Memory B cell (primary cell): ENCODE measurements around the gene AP1S2.
A peak's percentile ranks its signal among the peaks of the same experiment; 100 is the strongest.
"Not testable (repeated sequence)": the region's sequence is repeated elsewhere in the genome, so short reads cannot be mapped to it uniquely, and the experiment has no call there.

Source experiments
- ATAC-seq: fragments of 150-1000 bp; cut with Tn5 transposase; 2 replicates; pipeline ENCODE4 v1.10.0; 2021; ENCODE audit warnings: low read depth, mild to moderate bottlenecking, moderate library complexity
- DNase-seq, 2 donors: peaks; one replicate each; pipeline ENCODE4 v3.0.0; 2022; ENCODE audit warnings: low spot score in 2 of 2
- H3K27ac Mint-ChIP-seq: one replicate; pipeline ENCODE4 v1.8.0; 2022; ENCODE audit warnings: mild to moderate bottlenecking, moderate library complexity, mixed read lengths
- H3K27me3 Mint-ChIP-seq: one replicate; pipeline ENCODE4 v1.8.0; 2022; ENCODE audit warnings: mixed read lengths
- H3K36me3 Mint-ChIP-seq: one replicate; pipeline ENCODE4 v1.8.0; 2022; ENCODE audit warnings: mild to moderate bottlenecking, mixed read lengths
- H3K4me1 Mint-ChIP-seq: one replicate; pipeline ENCODE4 v1.8.0; 2022; ENCODE audit warnings: mixed read lengths
- H3K4me3 Mint-ChIP-seq: one replicate; pipeline ENCODE4 v1.8.0; 2022; ENCODE audit warnings: mild to moderate bottlenecking, moderate library complexity, mixed read lengths
- H3K9me3 Mint-ChIP-seq: one replicate; pipeline ENCODE4 v1.8.0; 2022; ENCODE audit warnings: mixed read lengths

AP1S2 gene

DNA sequence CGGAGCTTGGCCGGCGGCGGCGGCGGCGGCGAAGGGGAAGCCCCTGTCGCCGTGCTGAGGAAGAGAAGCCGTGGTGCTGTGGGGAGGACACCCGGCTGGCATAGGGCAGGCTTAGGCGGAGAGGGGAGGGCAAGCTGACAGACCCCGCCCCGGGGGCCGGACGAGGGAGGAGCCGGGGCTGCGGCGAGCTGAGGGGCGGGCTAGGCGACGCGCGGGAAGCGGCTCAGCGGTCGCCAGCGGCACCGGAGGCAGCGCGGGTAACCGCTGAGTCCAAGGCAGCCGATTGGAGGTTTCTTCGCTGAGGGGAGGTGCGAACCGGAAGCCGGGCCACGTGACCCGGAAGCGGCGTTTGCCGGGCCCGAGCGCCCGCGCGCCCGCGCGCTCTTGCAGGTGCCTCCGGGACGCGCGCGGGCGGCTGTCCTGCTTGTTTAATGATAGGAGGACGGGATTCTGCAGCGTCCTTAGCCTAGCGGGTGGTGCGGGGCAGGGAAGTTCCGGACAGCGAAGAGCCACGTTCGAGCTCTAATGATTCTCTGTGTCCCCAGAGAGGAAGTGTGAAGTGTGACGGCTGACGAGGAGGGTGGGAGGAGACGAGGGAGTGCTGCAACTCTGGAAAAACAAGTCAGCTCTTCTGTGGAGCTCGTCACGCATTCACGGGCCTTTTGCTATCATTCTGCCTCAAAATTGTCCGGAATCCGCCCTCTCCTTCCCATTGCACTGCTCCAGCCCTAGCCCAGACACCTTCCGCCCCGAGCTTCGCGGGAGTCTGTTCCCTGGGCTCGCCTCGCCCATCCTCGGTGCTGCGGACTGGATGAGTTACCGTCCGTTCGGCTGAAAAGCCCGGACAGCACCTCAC is at the start of gene AP1S2:
Gene AP1S2 (minus strand): TSS at position 102 of the 856 bp plus-strand sequence. CDS start 2,289 bp downstream, outside the sequence.
- ATAC-seq = peak; percentile 86
- Mint-ChIP-seq H3K9me3 (no peaks in the 10 kb centered on the region), H3K27me3 (no peaks in the 10 kb centered on the region), H3K36me3 (peaks cover under 1% of the 10 kb centered on the region), H3K4me3 (peak within 1 kb of the TSS; percentile 93), H3K27ac (peak within 1 kb of the TSS; percentile 99), H3K4me1 (peaks cover 10% of the 10 kb centered on the region)
- peak; percentile 92 to 99 for DNase-seq

- Mint-ChIP-seq H3K36me3 (peaks cover 6% of the 10 kb centered on the region), H3K4me1 (peaks cover 6% of the 10 kb centered on the region), H3K27ac (peak overlapping the region; percentile 84), H3K9me3 (peaks cover 5% of the 10 kb centered on the region), H3K4me3 (peak overlapping the region; percentile 59), H3K27me3 (no peaks in the 10 kb centered on the region)
- ATAC-seq = peak; percentile 94
- DNase-seq = peak; percentile 17 to 42
Observed at GRCh38 chrX:15903186-15903681, 48.6 kb upstream of the AP1S2 start.

DNA sequence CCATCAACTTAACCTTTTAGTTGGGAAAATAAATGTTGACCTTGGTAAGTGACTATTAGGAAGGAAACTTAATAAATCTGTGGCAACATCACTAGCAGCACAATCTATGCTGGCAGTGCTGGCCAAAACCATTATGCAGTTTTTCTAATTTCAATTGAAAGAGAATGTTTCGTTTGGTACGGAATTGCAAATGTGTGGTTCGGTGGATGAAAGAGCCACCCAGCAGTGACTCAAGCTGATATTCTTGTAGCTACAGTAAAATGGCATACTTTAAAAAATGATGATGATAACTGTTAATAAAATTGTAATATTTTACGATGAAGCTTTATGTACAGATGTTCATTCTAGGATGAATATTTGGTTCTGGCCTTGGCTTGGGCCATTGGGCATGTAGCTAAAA is 40.7 kb upstream of the AP1S2 start:
- Mint-ChIP-seq H3K9me3 (peaks cover 1% of the 10 kb centered on the region), H3K4me1 (peaks cover 6% of the 10 kb centered on the region), H3K36me3 (peaks cover 3% of the 10 kb centered on the region), H3K4me3 (no peak overlapping the region), H3K27ac (no peak overlapping the region), H3K27me3 (no peaks in the 10 kb centered on the region)
- ATAC-seq (no peak), DNase-seq (no peak)

DNA sequence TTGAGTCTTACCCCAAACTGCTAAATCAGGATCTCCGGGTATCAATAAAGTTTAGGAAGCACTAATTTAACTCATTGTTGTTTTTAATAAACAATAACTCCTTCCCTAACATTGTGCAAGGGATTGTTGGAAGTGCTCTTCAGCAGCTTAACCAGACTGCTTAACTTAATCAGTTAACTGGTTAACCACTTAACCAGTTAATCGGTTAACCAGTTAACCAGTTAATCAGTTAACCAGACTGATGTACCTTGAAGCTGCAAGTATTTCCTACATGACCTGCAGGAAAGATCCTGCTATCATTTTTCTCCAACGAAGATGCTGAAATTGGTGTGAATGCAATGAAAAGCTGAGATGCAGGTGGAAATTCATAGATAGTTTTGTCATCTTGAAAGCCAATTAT is 40.1 kb upstream of the AP1S2 start:
- H3K36me3 Mint-ChIP-seq = peaks cover 3% of the 10 kb centered on the region
- DNase-seq = no peak
- no peak overlapping the region for H3K27ac Mint-ChIP-seq

GRCh38 chrX:15890463-15890862 is 35.9 kb upstream of the AP1S2 start:
- ATAC-seq = no peak
- Mint-ChIP-seq H3K27ac (no peak overlapping the region), H3K9me3 (no peaks in the 10 kb centered on the region), H3K27me3 (no peaks in the 10 kb centered on the region), H3K4me3 (no peak overlapping the region), H3K4me1 (peaks cover 10% of the 10 kb centered on the region), H3K36me3 (peaks cover 3% of the 10 kb centered on the region)
- no peak for DNase-seq

More for the DNA sequence above, 40.1 kb upstream of the AP1S2 start:
- Mint-ChIP-seq H3K4me1 (peaks cover 6% of the 10 kb centered on the region), H3K27me3 (no peaks in the 10 kb centered on the region), H3K9me3 (peaks cover 1% of the 10 kb centered on the region), H3K4me3 (no peak overlapping the region)
- ATAC-seq = no peak

DNA sequence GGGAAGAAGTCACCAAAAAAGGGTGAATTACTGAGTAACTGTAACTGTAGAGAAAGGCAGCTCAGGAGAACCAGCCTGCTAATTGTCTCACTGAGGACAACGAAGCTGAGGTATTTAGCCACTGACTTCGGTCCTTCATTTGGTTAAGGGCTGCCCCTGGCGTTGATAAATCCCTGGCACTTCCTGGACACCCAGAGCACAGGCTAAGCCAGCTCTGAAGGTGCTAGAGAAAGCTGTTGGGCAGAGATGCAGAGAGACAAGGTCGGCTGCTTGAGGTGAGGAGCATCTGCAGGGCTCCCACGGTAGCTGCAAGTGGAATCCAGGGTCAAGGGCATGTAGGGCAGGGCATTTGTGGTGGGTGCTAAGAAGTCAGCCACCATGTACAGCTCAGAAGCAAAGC is 33.4 kb upstream of the AP1S2 start:
- Mint-ChIP-seq H3K27ac (no peak overlapping the region), H3K4me1 (peaks cover 12% of the 10 kb centered on the region), H3K27me3 (no peaks in the 10 kb centered on the region), H3K9me3 (no peaks in the 10 kb centered on the region), H3K36me3 (no peaks in the 10 kb centered on the region), H3K4me3 (no peak overlapping the region)
- no peak for DNase-seq
- ATAC-seq = no peak

DNA sequence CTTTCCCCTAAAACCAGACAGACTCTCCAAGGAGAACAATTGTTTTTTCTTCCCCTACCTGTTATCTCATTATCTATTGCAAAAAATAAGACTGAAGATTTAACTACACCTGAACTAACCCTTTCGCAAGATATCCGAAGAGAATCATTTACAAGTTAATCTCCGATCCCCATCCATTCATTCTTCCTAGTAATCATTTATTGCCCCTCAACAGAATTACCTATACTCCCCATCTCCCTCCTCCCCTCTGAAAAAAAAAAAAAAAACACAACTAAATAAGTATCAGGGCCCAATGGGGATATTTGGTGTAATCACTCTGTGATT is 28.9 kb upstream of the AP1S2 start:
- ATAC-seq (no peak), DNase-seq (no peak)
- Mint-ChIP-seq H3K27ac (no peak overlapping the region), H3K4me3 (peak overlapping the region; percentile 69), H3K4me1 (peaks cover 20% of the 10 kb centered on the region), H3K9me3 (peaks cover 1% of the 10 kb centered on the region), H3K27me3 (no peaks in the 10 kb centered on the region), H3K36me3 (peaks cover 5% of the 10 kb centered on the region)

DNA sequence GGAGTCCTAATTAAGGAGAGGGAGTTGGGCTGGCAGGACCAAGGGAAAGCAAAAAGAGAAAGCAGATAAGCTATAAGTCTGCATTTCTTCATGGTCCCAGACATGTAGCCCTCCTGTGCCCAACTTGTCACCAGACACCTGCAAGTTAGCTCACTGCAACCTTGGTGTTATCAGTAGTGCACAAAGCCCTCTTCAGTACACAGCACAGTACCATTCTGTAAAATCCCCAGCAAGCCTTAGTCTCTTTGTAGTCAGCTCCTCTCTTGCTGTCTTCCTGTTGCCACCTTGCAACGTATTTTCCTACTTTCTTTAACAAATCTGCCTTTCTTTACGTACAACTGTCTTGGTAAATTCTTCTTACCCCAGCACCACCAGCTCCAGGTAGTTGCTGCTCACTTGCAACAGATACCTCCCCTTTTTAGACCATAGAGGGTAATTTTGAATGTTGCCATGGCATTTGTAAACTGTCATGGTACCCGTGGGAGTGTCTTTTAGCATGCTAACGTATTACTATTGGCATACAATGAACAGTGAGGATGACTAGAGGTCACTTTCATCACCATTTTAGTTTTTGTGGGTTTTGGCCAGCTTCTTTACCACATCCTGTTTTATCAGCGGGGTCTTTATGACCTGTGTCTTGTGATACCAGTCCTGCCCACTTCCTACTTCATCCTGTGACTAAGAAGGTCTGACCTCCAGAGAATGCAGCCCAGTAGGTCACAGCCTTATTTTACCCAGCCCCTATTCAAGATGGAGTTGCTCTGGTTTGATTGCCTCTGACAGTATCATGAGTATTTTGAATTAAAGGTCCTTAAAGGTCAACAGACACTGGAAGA is 28.3 kb upstream of the AP1S2 start:
- Mint-ChIP-seq H3K4me1 (peaks cover 20% of the 10 kb centered on the region), H3K9me3 (peaks cover 1% of the 10 kb centered on the region), H3K27me3 (no peaks in the 10 kb centered on the region), H3K4me3 (peak overlapping the region; percentile 69), H3K36me3 (peaks cover 5% of the 10 kb centered on the region), H3K27ac (no peak overlapping the region)
- DNase-seq (no peak), ATAC-seq (peak; percentile 65)

DNA sequence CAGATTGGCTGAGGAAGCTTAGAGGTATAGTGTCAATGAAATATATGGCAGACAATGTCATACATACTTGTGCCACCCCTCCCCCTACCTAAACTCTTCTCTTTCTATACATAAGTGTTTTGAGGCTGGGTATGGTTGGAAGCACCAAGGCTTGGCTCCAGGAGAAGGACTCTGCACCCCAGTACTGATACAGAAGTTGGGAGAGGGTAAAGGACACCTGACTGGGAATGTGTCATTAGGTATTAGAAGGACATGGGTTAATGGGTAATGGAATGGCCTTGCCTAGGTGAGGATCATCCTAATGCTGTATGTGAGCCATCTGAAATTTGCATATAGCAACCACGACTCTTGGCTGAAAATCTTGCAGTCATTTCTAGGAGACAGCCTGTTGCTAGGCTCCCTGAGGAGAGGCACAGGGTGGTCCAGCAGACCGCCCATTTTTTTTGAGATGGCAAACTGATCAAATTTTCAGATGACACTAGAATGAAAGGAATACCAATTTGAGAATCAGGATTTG is 26.8 kb upstream of the AP1S2 start:
- Mint-ChIP-seq H3K4me1 (peaks cover 20% of the 10 kb centered on the region), H3K27me3 (no peaks in the 10 kb centered on the region), H3K27ac (no peak overlapping the region), H3K9me3 (peaks cover 1% of the 10 kb centered on the region), H3K36me3 (peaks cover 5% of the 10 kb centered on the region), H3K4me3 (no peak overlapping the region)
- DNase-seq (no peak), ATAC-seq (no peak)

GRCh38 chrX:15877914-15878313 is 23.3 kb upstream of the AP1S2 start:
- not testable (repeated sequence) for DNase-seq, H3K4me3 Mint-ChIP-seq, H3K27ac Mint-ChIP-seq, H3K9me3 Mint-ChIP-seq, H3K27me3 Mint-ChIP-seq, ATAC-seq, H3K36me3 Mint-ChIP-seq
- H3K4me1 Mint-ChIP-seq = peaks cover 14% of the 10 kb centered on the region

GRCh38 chrX:15877380-15877779 is 22.8 kb upstream of the AP1S2 start:
- Mint-ChIP-seq H3K27ac (no peak overlapping the region), H3K4me1 (peaks cover 10% of the 10 kb centered on the region), H3K4me3 (no peak overlapping the region), H3K36me3 (peaks cover 7% of the 10 kb centered on the region), H3K9me3 (peaks cover 1% of the 10 kb centered on the region), H3K27me3 (no peaks in the 10 kb centered on the region)
- ATAC-seq = no peak
- DNase-seq = no peak

DNA sequence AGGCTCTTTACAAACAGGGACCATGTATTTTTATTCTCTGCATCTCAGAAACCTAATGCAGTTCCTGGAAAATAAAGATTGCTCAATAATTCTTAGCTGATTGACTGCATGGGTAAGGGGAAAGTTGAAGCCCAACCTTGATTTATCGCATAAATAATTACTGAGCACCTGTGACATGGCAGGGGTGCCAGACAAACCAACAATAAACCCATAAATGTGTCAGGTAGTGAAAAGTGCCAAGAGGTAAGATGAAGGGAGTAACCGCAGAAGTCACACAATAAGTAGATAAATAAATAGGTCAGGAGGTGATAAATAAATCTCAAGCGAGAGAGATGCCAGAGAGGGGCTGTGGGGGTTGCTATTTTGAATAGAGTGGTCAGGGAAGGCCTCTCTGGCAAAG is 20.1 kb upstream of the AP1S2 start:
- Mint-ChIP-seq H3K4me3 (no peak overlapping the region), H3K9me3 (no peaks in the 10 kb centered on the region), H3K27ac (no peak overlapping the region), H3K27me3 (no peaks in the 10 kb centered on the region), H3K4me1 (peaks cover 5% of the 10 kb centered on the region), H3K36me3 (peaks cover 4% of the 10 kb centered on the region)
- ATAC-seq (no peak), DNase-seq (no peak)

DNA sequence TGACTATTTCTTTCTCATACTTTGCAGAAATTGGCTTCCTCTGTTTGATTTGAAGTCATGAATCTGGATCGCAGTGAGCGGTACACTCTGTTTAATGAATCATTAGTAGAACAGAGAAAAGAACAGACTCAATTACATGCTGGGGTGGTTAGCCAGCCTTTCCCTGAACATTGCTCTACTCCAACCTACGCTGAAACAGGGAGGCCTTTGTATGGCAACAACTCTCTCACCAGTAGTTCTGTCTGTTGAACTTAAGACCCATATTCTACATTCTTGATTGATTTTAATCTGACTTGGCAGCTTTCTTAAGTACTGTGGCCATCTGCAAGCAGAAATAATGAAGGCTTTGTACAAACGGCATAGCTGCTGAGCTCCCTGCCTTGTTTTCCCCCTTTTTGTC is 19.0 kb upstream of the AP1S2 start:
- no peak for ATAC-seq
- no peak for DNase-seq
- peaks cover 5% of the 10 kb centered on the region for H3K4me1 Mint-ChIP-seq
- H3K27me3 Mint-ChIP-seq = no peaks in the 10 kb centered on the region
- H3K36me3 Mint-ChIP-seq = peaks cover 2% of the 10 kb centered on the region
- H3K27ac Mint-ChIP-seq = no peak overlapping the region
- H3K9me3 Mint-ChIP-seq = no peaks in the 10 kb centered on the region
- H3K4me3 Mint-ChIP-seq = no peak overlapping the region

DNA sequence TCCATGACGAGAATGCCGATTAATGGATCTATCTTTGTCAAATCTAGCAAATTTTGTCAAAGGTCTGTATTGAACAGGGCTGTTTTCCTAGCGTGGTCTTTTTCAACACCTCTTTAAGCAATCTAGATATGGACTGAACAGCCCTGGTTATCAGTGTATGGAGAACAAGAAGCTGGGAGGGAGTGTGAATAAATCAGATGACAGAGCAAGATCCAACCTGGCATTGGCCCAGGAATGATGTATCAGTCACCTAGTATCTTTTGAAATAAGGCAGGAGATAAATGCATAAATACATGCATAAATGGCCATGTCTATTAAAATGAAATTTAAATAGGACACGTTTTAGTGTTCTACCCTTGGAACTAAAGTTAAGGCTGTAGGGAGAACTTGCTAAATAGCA is 15.7 kb upstream of the AP1S2 start:
- no peak for ATAC-seq
- Mint-ChIP-seq H3K27me3 (no peaks in the 10 kb centered on the region), H3K9me3 (no peaks in the 10 kb centered on the region), H3K4me1 (peaks cover 5% of the 10 kb centered on the region), H3K27ac (no peak overlapping the region), H3K36me3 (peaks cover 2% of the 10 kb centered on the region), H3K4me3 (no peak overlapping the region)
- no peak for DNase-seq
